ENCODE results near the gene CCR3.

DNA sequence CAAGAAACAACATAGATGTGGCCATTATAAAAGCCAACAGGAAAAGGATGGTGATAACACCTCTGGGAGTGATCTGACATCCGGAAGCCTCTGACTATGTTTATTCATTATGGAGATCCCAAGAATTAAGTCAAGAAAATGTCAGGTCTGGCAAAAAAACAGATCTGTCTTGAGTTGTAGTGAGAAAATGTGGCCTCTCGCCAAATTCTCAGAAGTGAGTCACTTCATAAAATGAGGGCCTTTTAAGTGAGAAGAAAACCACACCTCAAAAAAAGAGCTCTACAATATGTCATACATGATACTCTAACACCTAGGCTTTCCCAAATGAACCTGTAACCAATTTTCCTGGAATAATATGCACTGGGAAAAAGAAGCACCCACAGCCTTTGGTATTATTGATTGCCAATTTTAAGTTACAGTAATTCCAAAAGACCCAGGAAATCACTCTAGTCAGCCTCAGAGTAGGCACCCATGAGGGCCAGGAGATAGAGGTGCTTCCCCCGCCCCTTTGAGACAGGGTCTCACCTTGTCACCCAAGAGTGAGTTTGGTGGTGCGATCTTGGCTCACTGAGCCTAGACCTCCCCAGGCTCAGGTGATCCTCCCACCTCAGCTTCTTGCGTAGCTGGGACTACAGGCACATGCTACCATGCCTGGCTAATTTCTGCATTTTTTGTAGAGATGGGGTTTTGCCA is 38.0 kb downstream of the CCR3 start:
- TF ChIP-seq TCF7L2 (IDR thresholded peaks at IDR 0.05; ENCODE audit: low read depth, low read length) (no peak), POLR2AphosphoS5 (IDR thresholded peaks at IDR 0.05; ENCODE audit: low read depth, low read length) (no peak)
- TF ChIP-seq, protein P1, sequence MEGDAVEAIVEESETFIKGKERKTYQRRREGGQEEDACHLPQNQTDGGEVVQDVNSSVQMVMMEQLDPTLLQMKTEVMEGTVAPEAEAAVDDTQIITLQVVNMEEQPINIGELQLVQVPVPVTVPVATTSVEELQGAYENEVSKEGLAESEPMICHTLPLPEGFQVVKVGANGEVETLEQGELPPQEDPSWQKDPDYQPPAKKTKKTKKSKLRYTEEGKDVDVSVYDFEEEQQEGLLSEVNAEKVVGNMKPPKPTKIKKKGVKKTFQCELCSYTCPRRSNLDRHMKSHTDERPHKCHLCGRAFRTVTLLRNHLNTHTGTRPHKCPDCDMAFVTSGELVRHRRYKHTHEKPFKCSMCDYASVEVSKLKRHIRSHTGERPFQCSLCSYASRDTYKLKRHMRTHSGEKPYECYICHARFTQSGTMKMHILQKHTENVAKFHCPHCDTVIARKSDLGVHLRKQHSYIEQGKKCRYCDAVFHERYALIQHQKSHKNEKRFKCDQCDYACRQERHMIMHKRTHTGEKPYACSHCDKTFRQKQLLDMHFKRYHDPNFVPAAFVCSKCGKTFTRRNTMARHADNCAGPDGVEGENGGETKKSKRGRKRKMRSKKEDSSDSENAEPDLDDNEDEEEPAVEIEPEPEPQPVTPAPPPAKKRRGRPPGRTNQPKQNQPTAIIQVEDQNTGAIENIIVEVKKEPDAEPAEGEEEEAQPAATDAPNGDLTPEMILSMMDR (IDR thresholded peaks at IDR 0.05), result no peak
- TF ChIP-seq, protein P2, sequence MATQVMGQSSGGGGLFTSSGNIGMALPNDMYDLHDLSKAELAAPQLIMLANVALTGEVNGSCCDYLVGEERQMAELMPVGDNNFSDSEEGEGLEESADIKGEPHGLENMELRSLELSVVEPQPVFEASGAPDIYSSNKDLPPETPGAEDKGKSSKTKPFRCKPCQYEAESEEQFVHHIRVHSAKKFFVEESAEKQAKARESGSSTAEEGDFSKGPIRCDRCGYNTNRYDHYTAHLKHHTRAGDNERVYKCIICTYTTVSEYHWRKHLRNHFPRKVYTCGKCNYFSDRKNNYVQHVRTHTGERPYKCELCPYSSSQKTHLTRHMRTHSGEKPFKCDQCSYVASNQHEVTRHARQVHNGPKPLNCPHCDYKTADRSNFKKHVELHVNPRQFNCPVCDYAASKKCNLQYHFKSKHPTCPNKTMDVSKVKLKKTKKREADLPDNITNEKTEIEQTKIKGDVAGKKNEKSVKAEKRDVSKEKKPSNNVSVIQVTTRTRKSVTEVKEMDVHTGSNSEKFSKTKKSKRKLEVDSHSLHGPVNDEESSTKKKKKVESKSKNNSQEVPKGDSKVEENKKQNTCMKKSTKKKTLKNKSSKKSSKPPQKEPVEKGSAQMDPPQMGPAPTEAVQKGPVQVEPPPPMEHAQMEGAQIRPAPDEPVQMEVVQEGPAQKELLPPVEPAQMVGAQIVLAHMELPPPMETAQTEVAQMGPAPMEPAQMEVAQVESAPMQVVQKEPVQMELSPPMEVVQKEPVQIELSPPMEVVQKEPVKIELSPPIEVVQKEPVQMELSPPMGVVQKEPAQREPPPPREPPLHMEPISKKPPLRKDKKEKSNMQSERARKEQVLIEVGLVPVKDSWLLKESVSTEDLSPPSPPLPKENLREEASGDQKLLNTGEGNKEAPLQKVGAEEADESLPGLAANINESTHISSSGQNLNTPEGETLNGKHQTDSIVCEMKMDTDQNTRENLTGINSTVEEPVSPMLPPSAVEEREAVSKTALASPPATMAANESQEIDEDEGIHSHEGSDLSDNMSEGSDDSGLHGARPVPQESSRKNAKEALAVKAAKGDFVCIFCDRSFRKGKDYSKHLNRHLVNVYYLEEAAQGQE (IDR thresholded peaks at IDR 0.05; ENCODE audit: insufficient read depth in 1 of 2, low read depth in 2 of 2, low read length in 1 of 2), result no peak

Measured in Panc1 (cell line).